Hepatocyte (in vitro differentiated cells): Measurements from ENCODE around the gene FXR1. TPM values are rescaled to one million over a fixed set of nuclear protein-coding genes. Genes with fewer than 3 reads are reported as not detected.

Experiments used
- DNase-seq: peaks from one replicate; pipeline ENCODE4 v3.0.0-alpha.2; 2016; ENCODE audit warnings: low spot score
- H2AFZ ChIP-seq: fragments of 200-600 bp; sonication (generic); 2 replicates; pipeline ENCODE4 v1.6.0; 2016; ENCODE audit warnings: antibody characterized with exemption, mild to moderate bottlenecking
- H3K27ac ChIP-seq: fragments of 200-600 bp; sonication (generic); 2 replicates; pipeline ENCODE4 v1.5.1; 2016; ENCODE audit warnings: mild to moderate bottlenecking
- H3K27me3 ChIP-seq: fragments of 200-600 bp; sonication (generic); 2 replicates; pipeline ENCODE4 v1.6.1; 2016
- H3K36me3 ChIP-seq: fragments of 200-600 bp; sonication (generic); replicated peaks from 2 replicates; pipeline ENCODE4 v1.5.1; 2016; ENCODE audit warnings: low read depth; ENCODE audit not compliant: insufficient read depth
- H3K4me1 ChIP-seq: fragments of 200-600 bp; sonication (generic); 2 replicates; pipeline ENCODE4 v1.5.1; 2016; ENCODE audit warnings: mild to moderate bottlenecking, moderate library complexity; ENCODE audit not compliant: insufficient read depth
- H3K4me2 ChIP-seq: fragments of 200-600 bp; sonication (generic); 2 replicates; pipeline ENCODE4 v1.6.0; 2016
- H3K4me3 ChIP-seq: fragments of 200-600 bp; sonication (generic); 2 replicates; pipeline ENCODE4 v1.5.1; 2016; ENCODE audit warnings: mild to moderate bottlenecking
- H3K79me2 ChIP-seq: fragments of 200-600 bp; sonication (generic); 2 replicates; pipeline ENCODE4 v1.6.0; 2017; ENCODE audit warnings: mild to moderate bottlenecking
- H3K9me2 ChIP-seq: fragments of 200-600 bp; sonication (generic); replicated peaks from 2 replicates; pipeline ENCODE4 v1.6.0; 2017; ENCODE audit warnings: mild to moderate bottlenecking; ENCODE audit not compliant: insufficient read depth
- H3K9me3 ChIP-seq: fragments of 200-600 bp; sonication (generic); 2 replicates; pipeline ENCODE4 v1.5.1; 2016; ENCODE audit warnings: low read depth, mild to moderate bottlenecking
- H4K20me1 ChIP-seq: fragments of 200-600 bp; sonication (generic); 2 replicates; pipeline ENCODE4 v1.6.0; 2016; ENCODE audit warnings: mild to moderate bottlenecking; ENCODE audit not compliant: insufficient read depth, poor library complexity, severe bottlenecking
- EZH2 ChIP-seq: fragments of 200-600 bp; sonication (generic); IDR thresholded peaks from 2 replicates; pipeline ENCODE4 v1.6.1; 2016; ENCODE audit warnings: antibody characterized with exemption, mild to moderate bottlenecking, borderline replicate concordance
- EZH2phosphoT487 ChIP-seq: fragments of 200-600 bp; sonication (generic); IDR thresholded peaks from one replicate; pipeline ENCODE4 v1.6.1; 2018; ENCODE audit warnings: antibody characterized with exemption, mild to moderate bottlenecking, low read depth, moderate library complexity; ENCODE audit not compliant: unreplicated experiment, severe bottlenecking
- WGBS: methylation state at CpG from one replicate; pipeline ENCODE4 v1.1.6; 2016; ENCODE audit warnings: low lambda C conversion rate; ENCODE audit errors: missing lambda C conversion rate; 5-methylcytosine and 5-hydroxymethylcytosine counted together
- polyA plus RNA-seq: library from polyadenylated mRNA; unstranded; fragments of >200 nt; fragmentation: Nextera tagmentation; extraction: Ambion mirVana; gene quantifications from 2 replicates; pipeline ENCODE4 v1.2.1, GENCODE V29; 2016
- total RNA-seq: library from RNA; depleted of rRNA; stranded (reverse); fragments of >200 nt; gene quantifications from 2 replicates; pipeline ENCODE4 v1.2.3, GENCODE V29; 2014
- TF ChIP-seq, protein P1 (sequence below): fragments of 200-600 bp; sonication (generic); IDR thresholded peaks from 2 replicates; pipeline ENCODE4 v1.5.1; 2016; ENCODE audit warnings: antibody characterized with exemption, mild to moderate bottlenecking; ENCODE audit not compliant: poor library complexity

FXR1 gene
- total and polyA plus RNA-seq, 2 experiments from 2014 or later: 48.4 to 105 TPM

- DNase-seq: no peak
- no peaks in the 10 kb centered on the region for H3K9me2 ChIP-seq
- H3K4me1 ChIP-seq: peaks cover 12% of the 10 kb centered on the region
- no peak overlapping the region for H2AFZ ChIP-seq
- H4K20me1 ChIP-seq: peaks cover 28% of the 10 kb centered on the region
- no peak overlapping the region for H3K4me2 ChIP-seq
- WGBS: 97% methylated on average over 4 of the region's 4 CpGs
- no peak overlapping the region for H3K27ac ChIP-seq
- no peaks in the 10 kb centered on the region for H3K27me3 ChIP-seq
- peaks cover 32% of the 10 kb centered on the region for H3K79me2 ChIP-seq
- TF ChIP-seq EZH2 (no peak), EZH2phosphoT487 (no peak)
- TF ChIP-seq, protein P1, sequence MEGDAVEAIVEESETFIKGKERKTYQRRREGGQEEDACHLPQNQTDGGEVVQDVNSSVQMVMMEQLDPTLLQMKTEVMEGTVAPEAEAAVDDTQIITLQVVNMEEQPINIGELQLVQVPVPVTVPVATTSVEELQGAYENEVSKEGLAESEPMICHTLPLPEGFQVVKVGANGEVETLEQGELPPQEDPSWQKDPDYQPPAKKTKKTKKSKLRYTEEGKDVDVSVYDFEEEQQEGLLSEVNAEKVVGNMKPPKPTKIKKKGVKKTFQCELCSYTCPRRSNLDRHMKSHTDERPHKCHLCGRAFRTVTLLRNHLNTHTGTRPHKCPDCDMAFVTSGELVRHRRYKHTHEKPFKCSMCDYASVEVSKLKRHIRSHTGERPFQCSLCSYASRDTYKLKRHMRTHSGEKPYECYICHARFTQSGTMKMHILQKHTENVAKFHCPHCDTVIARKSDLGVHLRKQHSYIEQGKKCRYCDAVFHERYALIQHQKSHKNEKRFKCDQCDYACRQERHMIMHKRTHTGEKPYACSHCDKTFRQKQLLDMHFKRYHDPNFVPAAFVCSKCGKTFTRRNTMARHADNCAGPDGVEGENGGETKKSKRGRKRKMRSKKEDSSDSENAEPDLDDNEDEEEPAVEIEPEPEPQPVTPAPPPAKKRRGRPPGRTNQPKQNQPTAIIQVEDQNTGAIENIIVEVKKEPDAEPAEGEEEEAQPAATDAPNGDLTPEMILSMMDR: no peak
- no peaks in the 10 kb centered on the region for H3K36me3 ChIP-seq
- H3K9me3 ChIP-seq: no peaks in the 10 kb centered on the region
- H3K4me3 ChIP-seq: no peak overlapping the region
Measured at GRCh38 chr3:180910823-180911222, 1.6 kb upstream of the FXR1 start.

DNA sequence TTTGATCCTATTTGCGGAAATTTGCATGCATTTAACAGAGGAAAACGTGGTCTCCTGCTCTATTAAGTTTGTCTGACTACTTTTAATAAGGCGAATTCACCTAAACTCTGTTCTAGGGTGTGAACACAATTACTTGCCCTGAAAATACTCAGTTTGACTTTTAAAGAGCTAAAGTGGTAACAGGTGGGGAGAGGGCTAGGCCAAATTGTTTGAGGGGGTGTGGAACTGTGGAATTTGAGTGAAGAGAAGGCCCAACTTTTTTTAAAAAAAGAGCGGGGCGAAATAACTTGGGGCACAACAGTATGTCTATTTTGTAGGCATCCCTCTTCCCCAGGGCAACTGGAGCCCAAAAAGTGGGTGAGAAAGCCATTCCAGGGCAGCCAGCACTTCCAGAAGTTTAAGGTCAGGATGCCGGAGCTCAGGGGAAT lies 580 bp upstream of the FXR1 start:
- no peak for DNase-seq
- Histone ChIP-seq H3K36me3 (no peaks in the 10 kb centered on the region), H4K20me1 (peaks cover 38% of the 10 kb centered on the region), H3K27ac (peak overlapping the region; percentile 91), H3K4me1 (peaks cover 12% of the 10 kb centered on the region), H3K4me2 (peak overlapping the region; percentile 84), H3K4me3 (peak overlapping the region; percentile 96), H3K27me3 (no peaks in the 10 kb centered on the region), H3K9me3 (no peaks in the 10 kb centered on the region), H3K79me2 (peaks cover 42% of the 10 kb centered on the region), H3K9me2 (no peaks in the 10 kb centered on the region), H2AFZ (peak overlapping the region; percentile 76)
- 34% methylated on average over 6 of the region's 6 CpGs for WGBS
- TF ChIP-seq EZH2: no peak
- no peak for TF ChIP-seq EZH2phosphoT487
- TF ChIP-seq, protein P1: no peak

- DNase-seq: no peak
- Histone ChIP-seq H3K79me2 (peaks cover 61% of the 10 kb centered on the region), H3K4me1 (peaks cover 12% of the 10 kb centered on the region), H3K9me2 (no peaks in the 10 kb centered on the region), H3K9me3 (no peaks in the 10 kb centered on the region), H2AFZ (peak overlapping the region; percentile 76), H3K4me3 (peak overlapping the region; percentile 96), H3K27ac (peak overlapping the region; percentile 91), H3K27me3 (no peaks in the 10 kb centered on the region), H3K4me2 (peak overlapping the region; percentile 86), H3K36me3 (no peaks in the 10 kb centered on the region), H4K20me1 (peaks cover 57% of the 10 kb centered on the region)
- WGBS: 5% methylated on average over 19 of the region's 19 CpGs
- TF ChIP-seq EZH2phosphoT487: no peak
- TF ChIP-seq, protein P1: no peak
- no peak for TF ChIP-seq EZH2
Measured at GRCh38 chr3:180913581-180914404, 1.3 kb downstream of the FXR1 start.
